ENCODE results near the gene OSTF1.

- no peak for TF ChIP-seq POLR2A (IDR thresholded peaks at IDR 0.05; ENCODE audit: low read length)
- TF ChIP-seq GATA1 (IDR thresholded peaks at IDR 0.05; ENCODE audit: low read depth, low read length): no peak
Observed at GRCh38 chr9:75063556-75064305, 24.6 kb upstream of the OSTF1 start.

Measured in erythroblast (primary cell).